PC-3 (cell line): Measurements from ENCODE around the gene DOCK4.

Source experiments
- CTCF ChIP-seq: fragments of 300-600 bp; sonication (generic); conservative IDR thresholded peaks from 2 replicates; pipeline ENCODE4 v1.5.1; 2017; ENCODE audit warnings: antibody characterized with exemption, low read depth, mild to moderate bottlenecking, low read length
- EZH2 ChIP-seq: fragments of 300-600 bp; sonication (generic); IDR thresholded peaks from one replicate; pipeline ENCODE4 v1.6.1; 2017; ENCODE audit warnings: antibody characterized with exemption, mild to moderate bottlenecking, low read length; ENCODE audit not compliant: unreplicated experiment
- EZH2phosphoT487 ChIP-seq: fragments of 300-600 bp; sonication (generic); IDR thresholded peaks from 2 replicates; pipeline ENCODE4 v1.6.1; 2018; ENCODE audit warnings: mild to moderate bottlenecking, antibody characterized with exemption, low read length, borderline replicate concordance

- TF ChIP-seq CTCF (no peak), EZH2 (no peak), EZH2phosphoT487 (no peak)
Measured at GRCh38 chr7:111813306-111813705, 392.9 kb downstream of the DOCK4 start.
